ENCODE results near the gene NXPE4.

Gene NXPE4

DNA sequence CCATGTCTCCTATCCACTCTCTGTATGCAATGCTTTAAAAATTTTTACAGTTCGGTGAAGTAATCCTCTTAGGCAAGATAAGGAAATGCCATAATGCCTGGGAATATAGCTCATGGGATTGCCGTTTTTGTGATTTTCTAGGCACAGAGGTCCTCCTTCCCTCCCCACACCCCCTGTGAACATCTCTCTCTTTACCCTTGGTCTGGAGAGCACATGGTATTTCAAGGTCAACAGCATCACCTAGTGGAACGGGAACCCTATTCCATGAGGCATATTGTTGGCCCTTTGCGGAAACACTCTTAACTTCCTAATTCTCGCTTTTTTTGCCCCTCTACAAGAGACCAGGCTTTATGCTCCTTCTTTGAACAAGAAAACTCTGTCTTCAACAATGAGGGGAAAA, 8.8 kb downstream of the NXPE4 start:
- FAIRE-seq = no peak
- DNase-seq (ENCODE audit: insufficient read length) = no peak
- TF ChIP-seq POLR2A (IDR thresholded peaks at IDR 0.05; ENCODE audit: low read depth, low read length) = no peak
- TF ChIP-seq POLR2AphosphoS5 (IDR thresholded peaks at IDR 0.05; ENCODE audit: low read depth, low read length) = no peak
- no peak for TF ChIP-seq TAF1 (IDR thresholded peaks at IDR 0.05; ENCODE audit: borderline replicate concordance, low read depth, low read length)

DNA sequence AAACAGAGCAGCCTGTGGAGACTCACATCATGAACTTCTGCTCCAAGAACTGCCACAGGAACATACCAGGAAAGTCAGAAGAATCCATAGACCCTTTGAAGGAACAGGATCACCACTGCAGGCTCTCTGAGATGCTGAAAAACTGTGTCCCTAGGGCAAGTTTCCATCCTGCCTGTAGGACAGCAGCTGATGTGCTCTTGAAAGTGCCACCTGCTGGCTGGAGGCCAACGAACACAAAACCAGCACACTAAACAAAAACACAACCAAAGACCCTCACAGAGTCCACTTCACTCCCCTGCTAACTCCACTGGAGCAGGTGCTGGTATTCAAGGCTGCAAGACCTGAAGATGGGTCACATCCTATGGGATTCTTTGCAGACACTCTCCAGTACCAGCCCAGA, 23.9 kb downstream of the NXPE4 start:
- FAIRE-seq (no peak), DNase-seq (ENCODE audit: insufficient read length) (no peak)
- TF ChIP-seq POLR2AphosphoS5 (IDR thresholded peaks at IDR 0.05; ENCODE audit: low read depth, low read length) (no peak), TAF1 (IDR thresholded peaks at IDR 0.05; ENCODE audit: borderline replicate concordance, low read depth, low read length) (no peak), POLR2A (IDR thresholded peaks at IDR 0.05; ENCODE audit: low read depth, low read length) (no peak)

DNA sequence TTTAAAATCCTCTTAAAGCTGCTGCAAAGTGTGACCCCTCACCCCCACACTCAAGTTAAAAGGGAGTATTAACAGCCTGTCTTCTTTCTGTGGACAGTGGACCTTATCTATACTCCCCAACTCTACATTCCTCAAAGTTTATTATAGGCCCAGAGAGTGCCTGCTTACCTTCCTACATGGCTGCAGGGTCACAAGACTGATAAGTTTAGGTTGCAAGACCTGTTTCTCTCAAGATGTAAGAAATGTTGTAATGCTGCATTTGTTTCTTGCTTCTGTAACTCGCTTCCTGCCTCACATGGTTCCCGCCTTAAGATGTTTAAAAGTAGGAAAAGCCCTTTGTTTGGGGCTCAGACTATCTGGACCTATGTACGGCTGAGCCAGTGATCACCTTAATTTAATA, 25.8 kb downstream of the NXPE4 start:
- FAIRE-seq (peak; percentile 62), DNase-seq (ENCODE audit: insufficient read length) (no peak)
- TF ChIP-seq TAF1 (IDR thresholded peaks at IDR 0.05; ENCODE audit: borderline replicate concordance, low read depth, low read length) (no peak), POLR2A (IDR thresholded peaks at IDR 0.05; ENCODE audit: low read depth, low read length) (no peak), POLR2AphosphoS5 (IDR thresholded peaks at IDR 0.05; ENCODE audit: low read depth, low read length) (no peak)

DNA sequence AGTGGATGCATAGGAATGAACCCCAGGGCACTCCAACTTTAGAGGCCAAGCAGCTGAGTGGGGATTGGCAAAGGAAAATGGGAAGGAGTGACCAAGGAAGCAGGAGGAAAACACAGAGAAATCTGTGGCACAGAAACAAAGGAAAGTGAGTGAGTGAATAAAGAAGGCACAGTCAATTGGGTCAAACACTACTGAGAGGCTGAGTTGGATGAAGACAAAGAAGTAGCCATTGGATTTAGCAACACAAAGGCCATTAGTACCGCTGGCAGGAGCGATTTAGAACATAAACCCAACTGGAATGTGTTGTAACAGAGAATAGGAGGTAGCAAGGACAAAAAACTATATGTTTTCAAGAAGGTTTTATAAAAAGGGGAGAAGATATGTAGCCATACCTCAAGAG, 29.3 kb downstream of the NXPE4 start:
- no peak for TF ChIP-seq POLR2AphosphoS5 (IDR thresholded peaks at IDR 0.05; ENCODE audit: low read depth, low read length)
- TF ChIP-seq POLR2A (IDR thresholded peaks at IDR 0.05; ENCODE audit: low read depth, low read length) = no peak
- TF ChIP-seq TAF1 (IDR thresholded peaks at IDR 0.05; ENCODE audit: borderline replicate concordance, low read depth, low read length) = no peak
- no peak for FAIRE-seq
- DNase-seq (ENCODE audit: insufficient read length) = no peak

DNA sequence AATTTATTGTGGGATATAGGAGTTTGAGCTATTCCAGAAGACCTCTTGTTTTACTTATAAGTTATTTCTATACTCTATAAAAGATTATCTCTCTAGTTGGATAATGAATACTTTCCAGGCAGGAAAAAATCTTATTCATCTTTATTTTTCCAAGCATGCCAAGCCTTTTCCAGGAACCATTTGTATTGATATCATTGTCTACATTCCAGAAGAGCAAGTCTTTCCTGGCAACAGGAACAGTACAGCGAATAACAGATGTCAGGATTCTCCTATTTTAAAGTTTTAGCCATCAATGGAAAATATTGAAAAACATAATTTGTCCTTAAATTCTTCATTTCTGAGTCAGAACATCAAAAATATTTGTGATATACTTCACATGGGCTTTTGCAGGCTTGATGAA, 30.8 kb downstream of the NXPE4 start:
- no peak for DNase-seq (ENCODE audit: insufficient read length)
- FAIRE-seq = no peak
- TF ChIP-seq TAF1 (IDR thresholded peaks at IDR 0.05; ENCODE audit: borderline replicate concordance, low read depth, low read length) (no peak), POLR2A (IDR thresholded peaks at IDR 0.05; ENCODE audit: low read depth, low read length) (no peak), POLR2AphosphoS5 (IDR thresholded peaks at IDR 0.05; ENCODE audit: low read depth, low read length) (no peak)

DNA sequence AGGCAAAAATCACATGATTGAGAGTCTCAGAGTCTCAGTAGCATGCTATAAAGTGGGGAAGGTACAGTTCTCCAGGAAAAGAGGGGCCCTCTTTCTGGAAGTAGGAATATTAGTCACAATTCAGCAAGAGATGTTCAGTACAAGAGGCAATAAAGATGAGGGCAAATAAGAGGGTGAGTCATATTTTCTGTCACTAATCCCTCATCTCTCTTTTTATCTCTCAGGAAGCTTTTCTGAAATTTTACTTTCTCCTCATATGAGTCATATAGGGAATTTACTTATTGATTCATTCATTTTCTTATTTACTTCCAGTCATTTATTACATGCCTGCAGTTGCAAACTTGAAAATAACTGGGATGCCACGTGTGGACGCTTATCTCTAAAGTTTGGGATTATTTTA, 32.5 kb downstream of the NXPE4 start:
- no peak for DNase-seq (ENCODE audit: insufficient read length)
- TF ChIP-seq TAF1 (IDR thresholded peaks at IDR 0.05; ENCODE audit: borderline replicate concordance, low read depth, low read length) (no peak), POLR2A (IDR thresholded peaks at IDR 0.05; ENCODE audit: low read depth, low read length) (no peak), POLR2AphosphoS5 (IDR thresholded peaks at IDR 0.05; ENCODE audit: low read depth, low read length) (no peak)
- FAIRE-seq = no peak

DNA sequence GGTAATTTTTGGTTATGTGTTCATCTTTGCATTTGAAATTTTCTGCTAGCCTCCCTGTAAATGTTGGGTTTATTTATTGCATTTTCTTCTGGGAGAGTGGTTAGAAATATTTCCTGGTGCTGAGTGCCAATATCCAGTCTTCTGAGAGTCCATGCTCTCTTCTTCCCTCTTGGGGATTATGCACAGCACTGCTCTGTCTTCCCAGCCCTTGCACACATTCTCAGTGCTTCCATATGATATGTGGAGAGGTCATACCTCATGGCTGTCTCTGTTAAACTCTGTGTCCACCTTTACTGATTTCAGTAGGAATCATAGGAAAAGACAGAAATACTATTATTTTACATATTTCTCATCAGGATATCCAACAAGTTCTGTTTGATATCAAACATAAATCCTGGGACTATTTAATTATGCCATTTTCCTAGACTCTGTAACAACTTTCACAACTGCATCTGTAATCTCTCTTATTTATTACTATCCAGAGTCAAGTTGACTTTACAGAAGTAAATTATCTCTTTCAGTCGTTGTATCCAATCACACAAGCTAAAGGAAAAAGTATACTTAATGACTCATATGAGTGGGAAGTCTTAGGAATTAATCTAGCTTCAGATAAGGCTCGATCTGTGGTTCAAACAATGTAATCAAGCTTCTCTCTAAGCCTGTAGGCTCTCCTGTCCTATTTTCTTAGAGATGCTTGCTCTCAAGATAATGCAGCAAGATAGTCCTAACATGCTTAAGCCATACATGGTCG, 33.2 kb downstream of the NXPE4 start:
- DNase-seq (ENCODE audit: insufficient read length) (no peak), FAIRE-seq (peak; percentile 17)
- TF ChIP-seq POLR2AphosphoS5 (IDR thresholded peaks at IDR 0.05; ENCODE audit: low read depth, low read length) = no peak
- TF ChIP-seq TAF1 (IDR thresholded peaks at IDR 0.05; ENCODE audit: borderline replicate concordance, low read depth, low read length) = no peak
- no peak for TF ChIP-seq POLR2A (IDR thresholded peaks at IDR 0.05; ENCODE audit: low read depth, low read length)

DNA sequence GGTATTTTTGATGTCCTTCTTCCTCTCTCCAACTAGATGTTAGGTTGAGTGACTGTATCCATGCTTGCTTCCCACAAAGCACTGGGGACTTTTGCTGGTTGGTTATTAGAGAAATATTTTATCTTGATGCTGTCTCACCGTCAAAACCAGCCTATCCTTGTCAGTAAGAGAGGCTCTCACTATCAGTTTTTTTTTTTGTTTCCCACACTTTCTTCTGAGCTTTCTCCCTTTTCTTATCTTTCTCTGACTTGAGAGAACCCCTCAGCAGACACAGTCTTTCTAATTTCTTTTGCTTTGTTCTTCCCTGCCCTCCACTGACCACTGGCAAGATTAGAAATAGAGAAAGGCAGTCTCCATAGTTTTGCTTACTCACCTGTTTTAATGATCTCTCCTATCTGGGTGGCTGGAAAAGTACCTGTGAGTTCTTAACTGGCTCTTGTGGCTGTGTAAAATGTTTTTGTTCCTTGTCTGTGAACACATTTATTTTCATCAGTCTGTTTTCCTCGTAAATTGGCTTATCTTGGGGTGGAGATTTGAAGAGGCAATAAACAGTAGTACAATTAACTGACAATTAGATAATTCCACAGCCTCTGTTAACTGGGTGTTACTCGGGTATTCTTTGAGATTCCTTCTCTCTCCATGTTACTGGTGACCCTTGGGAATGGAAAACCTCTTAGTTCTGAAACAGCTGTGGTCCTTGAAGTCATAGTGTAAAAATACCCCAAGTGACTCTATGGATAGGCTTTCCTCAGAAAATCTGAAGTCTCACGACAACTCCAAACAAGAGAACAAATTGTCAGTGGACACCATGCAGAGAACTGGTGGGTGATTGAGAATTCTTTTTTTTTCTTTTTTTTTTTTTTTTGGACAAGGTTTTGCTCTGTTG, 35.9 kb downstream of the NXPE4 start, which contains the start of gene NXPE1:
Gene NXPE1 (minus strand): TSS at position 457 of the 886 bp plus-strand sequence. CDS start 8,680 bp downstream, outside the sequence.
- FAIRE-seq = no peak
- TF ChIP-seq POLR2AphosphoS5 (IDR thresholded peaks at IDR 0.05; ENCODE audit: low read depth, low read length) (no peak), TAF1 (IDR thresholded peaks at IDR 0.05; ENCODE audit: borderline replicate concordance, low read depth, low read length) (no peak), POLR2A (IDR thresholded peaks at IDR 0.05; ENCODE audit: low read depth, low read length) (no peak)
- DNase-seq (ENCODE audit: insufficient read length) = no peak

DNA sequence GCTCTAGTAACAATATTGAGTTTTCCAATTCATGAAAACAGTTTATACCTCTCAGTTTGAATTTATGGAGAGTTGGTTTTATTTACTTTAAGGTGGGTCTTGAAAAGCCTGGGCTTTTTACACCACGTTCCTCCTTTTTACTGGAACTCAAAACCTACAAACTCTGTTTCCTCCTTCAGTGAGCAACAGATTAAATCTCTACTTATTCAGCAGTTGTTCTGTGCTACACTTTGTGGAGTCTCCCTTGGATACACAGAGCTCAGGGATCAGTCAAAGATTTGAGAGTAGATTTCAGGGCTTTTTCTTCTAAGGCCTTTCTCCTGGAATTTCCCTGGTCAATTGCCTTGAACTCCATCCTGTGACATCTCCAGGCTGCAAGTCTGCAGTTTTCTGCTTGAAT, 39.5 kb downstream of the NXPE4 start:
- DNase-seq (ENCODE audit: insufficient read length) (no peak), FAIRE-seq (no peak)
- TF ChIP-seq POLR2AphosphoS5 (IDR thresholded peaks at IDR 0.05; ENCODE audit: low read depth, low read length) (no peak), POLR2A (IDR thresholded peaks at IDR 0.05; ENCODE audit: low read depth, low read length) (no peak), TAF1 (IDR thresholded peaks at IDR 0.05; ENCODE audit: borderline replicate concordance, low read depth, low read length) (no peak)

DNA sequence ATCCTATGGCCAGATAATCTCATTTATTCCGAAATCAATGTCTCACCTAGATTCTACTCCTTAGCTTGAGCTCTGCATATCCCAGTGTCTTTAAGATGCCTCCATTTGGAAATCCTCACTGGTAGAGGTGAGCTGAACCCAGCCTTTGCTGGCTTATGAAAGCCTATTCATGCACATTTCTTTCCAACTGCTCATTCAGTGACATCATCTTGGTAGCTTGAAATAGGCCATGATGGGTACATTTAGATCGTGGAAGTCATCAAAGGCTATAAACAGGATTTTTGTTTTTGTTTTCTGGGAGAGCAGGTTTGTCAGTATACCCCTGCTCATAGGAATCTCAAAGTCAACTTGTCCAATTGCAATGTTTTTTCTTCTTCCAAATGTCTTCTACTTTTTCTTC, 41.9 kb downstream of the NXPE4 start:
- DNase-seq (ENCODE audit: insufficient read length) (no peak), FAIRE-seq (no peak)
- no peak for TF ChIP-seq POLR2A (IDR thresholded peaks at IDR 0.05; ENCODE audit: low read depth, low read length)
- TF ChIP-seq POLR2AphosphoS5 (IDR thresholded peaks at IDR 0.05; ENCODE audit: low read depth, low read length) = no peak
- no peak for TF ChIP-seq TAF1 (IDR thresholded peaks at IDR 0.05; ENCODE audit: borderline replicate concordance, low read depth, low read length)

DNA sequence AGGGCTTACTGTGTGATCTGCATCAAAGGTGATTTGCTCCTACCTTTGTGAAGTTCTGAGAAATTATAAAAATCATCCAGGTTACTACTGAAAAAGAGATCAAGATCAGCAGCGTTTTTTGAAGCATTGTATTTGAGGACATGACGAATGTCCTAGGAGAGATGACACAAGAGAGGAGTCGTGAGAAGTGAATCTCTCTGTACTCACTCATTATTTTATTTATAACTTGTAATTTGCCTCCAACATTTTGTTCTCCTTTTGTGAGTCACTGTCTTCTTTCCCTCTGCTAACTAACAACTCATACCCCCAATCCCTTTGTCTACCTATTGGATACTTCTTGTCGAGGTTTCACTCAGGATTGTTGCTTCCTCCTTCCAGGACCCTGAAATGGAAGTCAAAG, 44.5 kb downstream of the NXPE4 start:
- TF ChIP-seq TAF1 (IDR thresholded peaks at IDR 0.05; ENCODE audit: borderline replicate concordance, low read depth, low read length) (no peak), POLR2AphosphoS5 (IDR thresholded peaks at IDR 0.05; ENCODE audit: low read depth, low read length) (no peak), POLR2A (IDR thresholded peaks at IDR 0.05; ENCODE audit: low read depth, low read length) (no peak)
- DNase-seq (ENCODE audit: insufficient read length) = no peak
- no peak for FAIRE-seq
